ENCODE data around the gene SCGB1D4. TPM values are rescaled to one million over a fixed set of nuclear protein-coding genes. Genes with fewer than 3 reads are reported as not detected.
A peak's percentile ranks its signal among the peaks of the same experiment; 100 is the strongest.
"Not testable (repeated sequence)": the region's sequence is repeated elsewhere in the genome, so short reads cannot be mapped to it uniquely, and the experiment has no call there.

SCGB1D4 gene, protein sequence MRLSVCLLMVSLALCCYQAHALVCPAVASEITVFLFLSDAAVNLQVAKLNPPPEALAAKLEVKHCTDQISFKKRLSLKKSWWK
- not detected in 2 replicates for total RNA-seq (2014; rRNA removed; shearing (Covaris generic))
- not detected in 2 replicates for polyA plus RNA-seq (2014; cell fraction: nucleus; rRNA removed)

DNA sequence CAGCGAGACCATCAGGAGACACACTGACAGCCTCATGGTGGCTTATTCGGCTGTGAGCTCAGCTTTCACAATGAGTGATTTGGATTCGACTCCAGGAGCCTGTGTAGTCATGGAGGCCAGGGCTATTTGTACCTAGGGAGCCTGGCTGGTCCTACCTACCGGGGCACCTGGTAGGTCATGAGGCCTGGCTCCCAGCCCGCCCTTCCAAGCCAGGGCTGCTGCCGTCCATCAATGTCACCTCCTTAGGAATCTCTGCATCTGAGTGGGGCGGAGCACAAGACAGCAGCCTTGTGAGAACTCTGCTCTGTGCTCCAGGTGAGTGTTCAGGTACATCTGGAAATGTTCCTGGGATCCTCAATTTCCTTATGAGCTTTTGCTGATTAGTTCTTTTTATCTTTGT, at the start of gene SCGB1D4:
TSS of gene SCGB1D4 (minus strand) at position 101 of the 400 bp plus-strand sequence. CDS start at position 36, 65 bp downstream.
- no peak for DNase-seq (ENCODE audit: extremely low read depth, low read depth)

DNA sequence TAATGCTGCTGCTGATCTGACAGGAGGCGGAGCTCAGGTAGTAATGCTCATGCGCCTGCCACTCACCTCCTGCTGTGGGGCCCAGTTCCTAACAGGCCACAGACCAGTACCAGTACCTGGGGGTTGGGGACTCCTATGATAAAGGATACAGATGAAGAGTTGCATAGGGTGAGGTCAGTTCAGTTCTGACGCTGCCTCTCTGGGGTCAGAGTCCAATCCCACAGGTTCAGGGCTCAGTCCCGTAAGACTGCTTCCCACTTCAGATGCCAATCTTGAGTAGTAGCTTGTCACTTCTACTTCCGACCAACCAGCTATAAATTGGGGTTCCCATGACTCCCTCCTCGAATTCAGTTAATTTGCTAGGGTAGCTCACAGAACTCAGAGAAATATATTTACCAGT, 47.0 kb upstream of the SCGB1D4 start:
- DNase-seq (ENCODE audit: extremely low read depth, low read depth) = no peak

DNA sequence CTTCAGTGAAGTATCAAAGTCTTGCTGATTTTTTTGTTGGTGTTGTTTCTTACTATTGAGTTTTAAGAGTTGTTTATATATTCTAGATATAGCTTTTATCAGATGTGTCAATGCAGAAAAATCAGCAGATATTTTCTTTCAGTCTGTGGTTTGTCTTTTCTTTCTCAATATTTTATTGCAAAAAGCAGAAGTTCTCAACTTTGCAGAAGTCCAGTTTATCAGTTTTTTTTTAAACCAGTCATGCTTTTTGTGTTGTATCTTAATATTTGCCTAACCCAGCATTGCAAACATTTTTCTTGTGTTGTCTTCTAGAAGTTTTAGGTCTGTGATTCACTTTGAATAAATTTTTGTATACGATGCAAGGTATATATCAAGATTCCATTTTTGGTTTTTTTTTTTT, 45.3 kb upstream of the SCGB1D4 start:
- no peak for DNase-seq (ENCODE audit: extremely low read depth, low read depth)

DNA sequence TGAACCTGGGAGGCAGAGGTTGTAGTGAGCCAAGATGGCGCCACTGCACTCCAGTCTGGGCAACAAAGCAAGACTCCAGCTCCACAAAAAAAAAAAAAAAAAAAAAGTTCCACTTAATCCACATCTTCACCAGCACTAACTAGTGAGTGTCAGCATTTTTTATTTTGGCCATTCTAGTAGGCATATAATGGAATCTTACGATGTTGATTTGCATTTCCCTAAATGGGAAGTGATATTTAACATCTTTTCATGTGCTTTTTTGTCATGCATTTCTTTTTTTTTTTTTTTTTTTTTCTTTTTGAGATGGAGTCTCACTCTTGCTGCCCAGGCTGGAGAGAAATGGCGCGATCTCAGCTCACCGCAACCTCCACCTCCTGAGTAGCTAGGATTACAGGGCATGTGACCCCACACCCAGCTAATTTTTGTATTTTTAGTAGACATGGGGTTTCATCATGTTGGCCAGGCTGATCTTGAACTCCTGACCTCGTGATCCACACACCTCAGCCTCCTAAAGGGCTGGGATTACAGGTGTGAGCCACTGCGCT, 44.8 kb upstream of the SCGB1D4 start:
- not testable (repeated sequence) for DNase-seq (ENCODE audit: extremely low read depth, low read depth)

DNA sequence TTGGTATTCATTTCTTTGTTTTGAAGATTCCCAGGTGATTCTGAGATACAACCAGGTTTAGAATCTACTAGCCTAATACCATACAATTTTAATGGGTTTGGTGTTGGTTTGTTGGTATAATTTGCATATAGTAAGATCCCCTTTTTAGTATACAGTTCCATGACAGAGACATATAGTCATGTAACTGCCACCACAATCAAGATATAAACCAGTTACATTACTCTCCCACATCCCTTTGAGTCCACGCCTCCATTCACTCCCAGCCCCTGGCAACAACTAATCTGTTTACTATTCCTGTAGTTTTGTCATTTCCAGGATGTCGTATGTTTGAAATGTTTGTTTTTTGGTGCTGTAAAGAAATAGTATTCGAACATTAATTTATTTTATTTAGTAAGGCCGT, 42.7 kb upstream of the SCGB1D4 start:
- DNase-seq (ENCODE audit: extremely low read depth, low read depth) = no peak

DNA sequence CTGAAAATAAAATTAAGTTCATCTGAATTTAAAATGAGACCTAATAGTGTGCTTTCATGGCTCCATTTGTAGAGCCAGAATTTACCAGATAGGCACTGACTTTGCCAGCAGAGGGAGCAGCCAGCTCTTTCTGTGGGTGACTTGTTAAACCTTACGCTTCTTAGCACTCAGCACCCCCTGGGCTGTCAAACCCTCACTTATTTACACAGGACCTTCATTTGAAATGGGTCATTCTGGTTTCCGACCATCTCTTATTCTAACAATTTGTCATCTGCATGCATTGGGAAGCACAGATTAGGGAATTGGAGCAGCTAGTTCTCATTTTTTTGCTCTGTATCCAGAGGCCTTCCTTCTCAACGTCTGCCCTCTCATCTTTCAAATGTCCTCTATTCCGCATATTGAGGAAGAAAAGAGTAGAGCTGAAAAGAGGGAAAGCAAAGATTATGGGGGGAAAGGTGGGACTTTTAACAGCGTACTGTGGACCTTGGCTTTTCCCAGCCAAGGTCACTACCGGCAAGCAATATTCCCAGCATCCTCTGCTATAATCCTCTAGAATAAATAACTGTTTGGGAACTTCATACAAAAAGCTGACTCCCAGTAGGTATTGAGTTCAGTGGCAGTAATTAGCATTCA, 41.5 kb upstream of the SCGB1D4 start:
- DNase-seq (ENCODE audit: extremely low read depth, low read depth) = peak; percentile 26

DNA sequence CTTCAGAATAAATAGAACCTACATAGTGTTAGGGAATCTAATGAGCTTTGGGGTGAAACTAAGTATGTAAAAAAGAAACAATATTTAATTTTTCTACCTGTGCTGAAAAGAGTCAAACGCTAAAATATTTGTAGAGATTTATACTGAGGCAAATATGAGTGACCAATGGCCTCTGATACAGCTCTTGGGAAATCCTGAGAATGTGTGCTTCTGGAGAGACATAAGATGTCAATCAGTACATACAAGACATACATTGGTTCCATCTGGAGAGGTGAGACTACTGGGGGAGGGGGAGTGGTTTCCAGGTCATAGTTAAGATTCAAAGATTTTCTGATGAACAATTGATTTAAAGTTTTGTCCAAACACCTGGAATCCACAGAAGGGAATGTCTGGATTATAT, 39.3 kb upstream of the SCGB1D4 start:
- DNase-seq (ENCODE audit: extremely low read depth, low read depth) = no peak

DNA sequence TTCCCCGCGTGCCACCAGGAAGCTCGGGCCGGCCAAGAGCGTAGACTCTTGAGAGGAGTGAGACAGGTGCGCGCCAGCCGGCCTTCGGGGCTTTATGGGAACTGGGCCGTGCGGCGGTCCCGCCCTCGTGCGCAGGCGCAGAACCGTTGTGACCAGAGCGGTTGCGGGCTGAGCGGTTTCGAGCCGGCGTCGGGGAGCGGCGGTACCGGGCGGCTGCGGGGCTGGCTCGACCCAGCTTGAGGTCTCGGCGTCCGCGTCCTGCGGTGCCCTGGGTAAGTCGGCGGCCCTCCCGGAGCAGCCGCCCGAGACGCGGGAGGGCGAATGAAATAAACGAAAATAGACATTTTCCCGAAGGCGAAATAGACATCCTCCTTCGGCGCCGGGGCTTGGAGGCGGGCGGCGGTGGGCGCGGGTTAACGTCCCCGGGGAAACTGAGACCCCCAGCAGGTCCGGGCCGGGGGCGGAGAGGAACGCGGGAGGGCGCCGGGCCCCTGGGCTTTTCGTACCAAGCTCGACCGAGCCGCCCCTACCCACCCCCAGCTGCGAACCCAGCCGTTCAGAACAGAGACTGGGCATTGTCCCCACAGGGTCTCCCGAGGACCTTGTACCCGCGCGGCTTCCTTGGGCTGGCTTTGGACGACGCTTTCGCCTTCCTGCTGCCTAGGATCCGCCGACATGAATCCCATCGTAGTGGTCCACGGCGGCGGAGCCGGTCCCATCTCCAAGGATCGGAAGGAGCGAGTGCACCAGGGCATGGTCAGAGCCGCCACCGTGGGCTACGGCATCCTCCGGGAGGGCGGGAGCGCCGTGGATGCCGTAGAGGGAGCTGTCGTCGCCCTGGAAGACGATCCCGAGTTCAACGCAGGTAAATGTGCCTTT, 38.7 kb upstream of the SCGB1D4 start, which contains the start of gene ASRGL1:
TSS of gene ASRGL1 (plus strand) at position 146 of the 879 bp plus-strand sequence. CDS start at position 676, 530 bp downstream.
- peak; percentile 46 for DNase-seq (ENCODE audit: extremely low read depth, low read depth)

DNA sequence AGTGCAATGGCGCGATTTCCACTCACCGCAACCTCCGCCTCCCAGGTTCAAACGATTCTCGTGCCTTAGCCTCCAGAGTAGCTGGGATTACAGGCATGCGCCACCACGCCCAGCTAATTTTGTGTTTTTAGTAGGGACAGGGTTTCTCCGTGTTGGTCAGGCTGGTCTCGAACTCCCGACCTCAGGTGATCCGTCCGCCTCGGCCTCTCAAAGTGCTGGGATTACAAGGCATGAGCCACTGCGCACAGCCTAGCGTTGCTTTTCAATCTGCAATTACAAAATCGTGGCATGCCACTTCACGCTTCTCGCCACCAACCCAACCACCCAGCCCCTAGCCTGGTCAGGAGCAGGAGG, 38.1 kb upstream of the SCGB1D4 start:
- DNase-seq (ENCODE audit: extremely low read depth, low read depth) = not testable (repeated sequence)

DNA sequence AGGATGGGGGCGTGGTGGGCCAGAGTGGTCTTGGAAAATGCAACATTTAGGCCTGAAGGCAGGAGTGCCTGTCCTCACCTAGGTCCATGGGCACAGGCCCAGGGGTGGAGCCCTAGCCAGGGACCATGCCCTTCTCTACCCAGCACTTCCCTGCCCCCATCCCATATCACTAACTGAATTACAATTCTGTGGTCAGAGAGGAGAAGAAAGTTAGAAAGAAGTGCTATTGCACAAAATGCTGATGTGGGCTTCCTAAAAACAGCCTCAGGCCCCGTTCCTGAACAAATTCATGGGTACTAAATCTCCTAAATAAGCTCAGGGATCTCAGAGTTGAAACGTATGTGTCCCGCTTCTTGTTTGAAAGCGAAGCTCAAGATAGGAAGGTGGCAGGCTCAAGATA, 34.9 kb upstream of the SCGB1D4 start:
- DNase-seq (ENCODE audit: extremely low read depth, low read depth) = no peak

DNA sequence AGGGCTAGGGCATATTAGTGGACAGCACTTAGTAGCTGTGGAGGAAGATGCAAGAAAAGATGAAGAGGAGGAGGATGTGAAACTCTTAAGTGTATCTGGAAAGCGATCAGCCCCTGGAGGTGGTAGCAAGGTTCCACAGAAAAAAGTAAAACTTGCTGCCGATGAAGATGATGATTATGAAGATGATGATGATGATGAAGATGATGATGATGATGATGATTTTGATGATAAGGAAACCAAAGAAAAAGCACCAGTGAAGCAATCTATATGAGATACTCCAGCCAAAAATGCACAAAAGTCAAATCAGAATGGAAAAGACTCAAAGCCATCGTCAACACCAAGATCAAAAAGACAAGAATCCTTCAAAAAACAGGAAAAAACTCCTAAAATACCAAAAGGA, 32.4 kb upstream of the SCGB1D4 start:
- DNase-seq (ENCODE audit: extremely low read depth, low read depth) = not testable (repeated sequence)

DNA sequence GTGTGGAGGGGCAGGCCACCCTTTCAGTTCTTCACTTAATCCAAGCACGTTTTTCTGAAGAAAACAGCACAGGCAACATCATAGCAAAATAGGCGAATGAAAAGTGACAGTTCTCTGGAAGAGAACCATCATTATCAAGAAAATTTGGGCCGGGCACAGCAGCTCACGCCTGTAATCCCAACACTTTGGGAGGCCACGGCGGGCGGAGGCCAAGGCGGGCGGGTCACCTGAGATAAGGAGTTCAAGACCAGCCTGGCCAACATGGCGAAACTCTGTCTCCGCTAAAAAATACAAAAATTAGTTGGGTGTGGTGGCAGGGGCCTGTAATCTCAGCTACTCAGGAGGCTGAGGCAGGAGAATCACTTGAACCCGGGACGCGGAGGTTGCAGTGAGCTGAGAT, 28.7 kb upstream of the SCGB1D4 start:
- not testable (repeated sequence) for DNase-seq (ENCODE audit: extremely low read depth, low read depth)

DNA sequence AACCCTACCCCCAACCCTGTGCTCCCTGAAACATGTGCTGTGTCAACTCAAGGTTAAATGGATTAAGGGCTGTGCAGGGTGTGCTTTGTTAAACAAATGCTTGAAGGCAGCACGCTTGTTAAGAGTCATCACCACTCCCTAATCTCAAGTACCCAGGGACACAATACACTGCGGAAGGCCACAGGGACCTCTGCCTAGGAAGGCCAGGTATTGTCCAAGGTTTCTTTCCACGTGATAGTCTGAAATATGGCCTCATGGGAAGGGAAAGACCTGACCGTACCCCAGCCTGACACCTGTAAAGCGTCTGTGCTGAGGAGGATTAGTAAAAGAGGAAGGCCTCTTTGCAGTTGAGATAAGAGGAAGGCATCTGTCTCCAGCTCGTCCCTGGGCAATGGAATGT, 27.8 kb upstream of the SCGB1D4 start:
- DNase-seq (ENCODE audit: extremely low read depth, low read depth) = not testable (repeated sequence)

DNA sequence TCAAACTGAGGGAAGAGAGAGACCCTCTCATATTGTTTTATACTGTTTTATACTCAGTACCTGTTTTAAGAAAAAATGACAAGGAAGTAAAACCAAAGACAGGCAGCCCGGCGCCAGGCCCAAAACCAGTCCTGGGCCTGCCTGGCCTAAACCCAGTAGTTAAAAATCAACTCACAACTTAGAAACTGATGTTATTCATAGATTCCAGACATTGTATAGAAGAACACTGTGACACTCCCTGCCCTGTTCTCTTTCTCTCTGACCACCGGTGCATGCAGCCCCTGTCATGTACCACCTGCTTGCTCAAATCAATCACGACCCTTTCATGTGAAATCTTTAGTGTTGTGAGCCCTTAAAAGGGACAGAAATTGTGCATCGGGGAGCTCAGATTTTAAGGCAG, 26.9 kb upstream of the SCGB1D4 start:
- DNase-seq (ENCODE audit: extremely low read depth, low read depth) = not testable (repeated sequence)

DNA sequence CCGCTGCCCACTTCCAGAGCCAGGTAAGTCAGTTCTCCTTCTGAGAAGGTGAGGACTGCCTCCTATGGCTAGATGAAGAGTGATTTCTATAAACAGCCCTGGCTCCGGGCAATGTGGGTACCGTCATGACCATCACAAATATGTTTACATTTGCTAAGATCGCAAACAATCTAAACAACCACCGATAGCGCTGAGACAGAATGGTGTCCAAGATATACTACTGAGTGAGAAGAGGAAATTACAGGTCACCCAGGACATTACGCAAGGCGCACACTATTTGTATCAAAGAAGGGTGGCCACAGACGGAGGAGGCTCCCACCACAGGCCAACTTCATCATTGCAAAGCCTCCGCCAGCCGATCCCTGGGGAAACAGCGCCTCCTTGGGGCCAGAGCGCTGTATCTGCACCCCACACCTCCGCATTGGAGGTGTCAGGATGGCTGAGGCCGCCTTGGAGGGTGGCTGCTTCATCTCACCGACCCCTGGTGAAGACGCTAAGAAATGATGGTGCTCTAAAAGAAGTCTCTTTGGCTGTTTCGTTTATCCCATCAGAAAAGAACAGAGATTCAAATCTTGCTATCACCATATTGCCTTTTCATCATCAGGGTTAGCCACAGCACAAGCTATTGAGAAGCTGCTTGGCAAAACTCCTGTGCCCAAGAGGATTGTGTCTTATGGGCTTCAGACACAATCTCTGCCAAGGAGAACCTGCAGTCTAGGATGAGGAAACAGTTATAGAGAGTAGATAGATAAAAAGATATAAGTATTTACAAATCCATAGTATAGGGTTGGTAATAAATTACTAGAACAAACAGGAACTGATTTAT, 26.1 kb upstream of the SCGB1D4 start:
- DNase-seq (ENCODE audit: extremely low read depth, low read depth) = peak; percentile 62

DNA sequence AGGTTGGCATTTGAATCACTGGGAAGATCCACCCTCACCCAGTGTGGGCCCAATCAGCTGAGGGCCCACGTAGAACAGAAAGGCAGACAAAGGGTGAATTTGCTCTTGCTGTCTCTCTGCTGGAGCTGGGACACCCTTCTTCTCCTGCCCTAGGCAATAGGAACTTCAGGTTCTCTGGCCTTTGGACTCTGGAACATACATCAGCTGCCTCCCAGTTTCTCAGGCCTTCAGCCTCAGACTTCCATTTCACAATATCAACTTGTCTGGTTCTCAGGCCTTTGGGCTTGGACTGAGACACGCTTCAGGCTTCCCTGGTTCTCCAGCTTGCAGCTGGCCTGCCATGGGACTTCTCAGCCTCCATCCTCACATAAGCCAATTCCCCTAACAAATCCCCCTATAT, 23.6 kb upstream of the SCGB1D4 start:
- no peak for DNase-seq (ENCODE audit: extremely low read depth, low read depth)

DNA sequence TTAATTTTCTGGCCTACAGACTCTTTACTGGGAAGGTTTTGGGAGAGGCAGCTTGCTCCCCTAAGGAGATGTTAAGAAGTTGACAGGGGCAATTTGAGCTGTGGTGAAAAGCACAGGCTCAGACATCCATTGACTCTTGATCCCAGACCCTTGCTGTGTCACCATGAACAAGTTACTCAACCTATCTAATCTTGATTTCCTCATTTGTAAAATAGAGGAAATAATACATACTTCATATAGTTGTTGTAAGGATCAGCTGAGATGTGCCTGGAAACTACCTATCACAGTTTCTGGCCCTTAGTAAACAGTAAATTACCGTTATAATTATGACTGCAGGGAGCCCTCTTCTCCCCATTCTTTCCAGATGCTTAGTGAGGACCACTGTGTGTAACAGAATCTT, 16.6 kb upstream of the SCGB1D4 start:
- DNase-seq (ENCODE audit: extremely low read depth, low read depth) = no peak

DNA sequence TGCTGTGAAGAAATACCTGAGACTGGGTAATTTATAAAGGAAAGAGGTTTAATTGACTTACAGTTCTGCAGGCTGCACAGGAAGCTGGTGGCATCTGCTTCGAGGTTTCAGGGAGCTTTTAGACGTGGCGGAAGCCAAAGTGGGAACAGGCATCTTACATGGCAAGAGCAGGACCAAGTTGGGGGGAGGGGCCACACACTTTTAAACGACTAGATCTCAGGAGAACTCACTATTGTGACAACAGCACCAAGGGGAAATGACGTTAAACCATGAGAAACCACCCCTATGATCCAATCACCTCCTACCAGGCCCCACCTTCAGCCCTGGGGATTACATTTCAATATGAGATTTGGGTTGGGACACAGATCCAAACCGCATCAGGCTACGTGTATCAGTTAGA, 11.1 kb upstream of the SCGB1D4 start:
- no peak for DNase-seq (ENCODE audit: extremely low read depth, low read depth)

DNA sequence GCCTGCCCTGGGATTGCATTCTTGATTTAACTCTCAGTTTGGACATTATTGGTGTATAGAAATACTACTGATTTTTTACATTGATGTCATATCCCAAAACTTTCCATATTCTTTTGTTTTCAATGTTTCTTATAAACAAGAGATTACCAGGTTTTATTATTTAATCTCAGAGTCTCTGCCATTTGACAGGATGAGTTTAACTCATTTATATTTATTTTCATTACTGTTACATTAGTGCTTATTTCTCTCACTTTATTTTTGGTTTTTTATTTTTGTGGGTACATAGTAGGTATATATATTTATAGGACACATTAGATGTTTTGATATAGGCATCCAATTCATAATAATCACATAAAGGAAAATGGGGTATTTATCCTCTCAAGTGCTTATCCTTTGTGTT, 9.1 kb upstream of the SCGB1D4 start:
- DNase-seq (ENCODE audit: extremely low read depth, low read depth) = no peak

DNA sequence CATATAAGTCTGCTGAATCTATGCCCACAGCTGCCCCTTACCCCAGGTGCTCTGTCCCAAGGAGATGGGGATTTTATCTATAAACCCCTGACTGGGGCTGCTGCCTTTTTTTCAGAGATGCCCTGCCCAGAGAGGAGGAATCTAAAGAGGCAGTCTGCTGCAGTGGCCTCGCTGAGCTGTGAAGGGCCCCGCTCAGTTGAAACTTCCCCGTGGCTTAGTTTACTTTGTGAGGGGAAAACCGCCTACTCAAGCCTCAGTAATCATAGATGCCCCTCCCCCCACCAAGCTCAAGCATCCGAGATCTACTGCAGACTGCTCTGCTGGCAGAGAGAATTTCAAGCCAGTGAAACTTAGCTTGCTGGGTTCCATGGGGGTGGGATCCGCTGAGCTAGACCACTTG, 7.4 kb upstream of the SCGB1D4 start:
- no peak for DNase-seq (ENCODE audit: extremely low read depth, low read depth)

DNA sequence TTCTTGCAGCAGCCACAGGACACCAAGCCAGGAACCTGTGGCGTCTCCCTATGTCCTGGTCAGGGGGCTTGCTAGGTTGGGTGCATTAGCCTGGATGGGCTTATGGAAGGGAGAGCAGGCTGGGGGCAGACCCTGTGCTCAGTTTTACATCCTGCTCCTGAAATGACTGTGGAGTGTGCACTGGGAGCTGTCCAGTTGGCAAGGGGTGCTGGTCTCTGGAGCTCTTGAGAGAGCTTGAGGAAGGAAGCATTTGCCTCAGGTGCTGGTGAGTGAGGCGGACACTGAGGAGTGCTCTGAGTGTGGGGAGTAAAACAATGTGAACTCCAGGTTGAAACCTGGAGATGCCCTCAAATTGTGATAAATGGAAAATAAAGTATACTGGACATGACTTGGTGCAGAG, 3.4 kb downstream of the SCGB1D4 start:
- peak; percentile 1 for DNase-seq (ENCODE audit: extremely low read depth, low read depth)
